NCI-H526 (cell line): ENCODE measurements around the gene RPS6KA4.

Source experiments
- DNase-seq, 2 experiments: peaks; one replicate each; lab custom pipeline; 2025; lab: John Stamatoyannopoulos, UW

Gene RPS6KA4

DNA sequence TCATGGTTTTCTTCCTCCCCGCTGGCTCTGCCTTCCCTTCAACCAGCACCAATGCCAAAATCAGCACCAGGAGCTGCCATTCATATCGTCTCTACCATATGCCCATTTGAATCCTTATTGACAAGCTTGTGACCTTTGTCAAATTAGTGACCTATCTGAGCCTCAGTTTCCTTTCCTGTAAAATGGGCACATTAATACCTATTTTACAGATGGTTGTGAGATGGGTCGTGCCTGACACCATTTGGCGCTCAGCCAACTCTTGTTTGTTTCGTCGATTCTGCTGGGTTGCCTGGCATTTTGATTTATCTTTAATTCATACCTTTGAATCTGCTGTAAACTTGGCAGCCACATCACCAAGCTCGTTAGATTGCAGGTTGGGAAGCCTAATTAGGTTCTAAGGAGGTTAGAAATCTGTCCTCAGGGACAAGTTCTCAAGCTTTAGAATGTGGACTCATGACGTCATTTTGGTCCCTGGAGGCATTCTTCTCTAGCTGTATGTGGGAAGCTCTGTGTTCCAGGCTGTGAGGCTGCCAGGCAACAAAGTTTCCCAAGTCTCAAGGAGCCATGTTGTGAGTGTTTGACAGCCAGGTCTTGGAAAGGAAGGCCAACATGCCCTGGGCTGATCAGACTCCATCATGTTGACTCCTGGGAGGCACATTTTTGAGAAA lies 61.0 kb downstream of the RPS6KA4 start:
- no peak for DNase-seq
